Measurements from ENCODE around the gene ZGLP1.

The ZGLP1 gene

GRCh38 chr19:10309423-10309822 lies at the start of gene ZGLP1:
Gene ZGLP1 (minus strand): TSS chr19:10309815.
- no peak for DNase-seq (ENCODE audit: low spot score)
- TF ChIP-seq CTCF (IDR thresholded peaks at IDR 0.05; ENCODE audit: extremely low read depth, insufficient read depth, missing control alignments): no peak
- in situ Hi-C loops (cut with MboI; ENCODE audit: low pct_unique_long_range_greater_than_20kb, low sequenced_read_pairs, unreplicated experiment): no loop called here

GRCh38 chr19:10356431-10356830 lies 46.8 kb upstream of the ZGLP1 start:
- TF ChIP-seq CTCF (IDR thresholded peaks at IDR 0.05; ENCODE audit: extremely low read depth, insufficient read depth, missing control alignments): no peak
- in situ Hi-C loops (cut with MboI; ENCODE audit: low pct_unique_long_range_greater_than_20kb, low sequenced_read_pairs, unreplicated experiment): no loop called here

GRCh38 chr19:10353793-10354391 lies 44.3 kb upstream of the ZGLP1 start:
- in situ Hi-C loops (cut with MboI; ENCODE audit: low pct_unique_long_range_greater_than_20kb, low sequenced_read_pairs, unreplicated experiment): no loop called here
- DNase-seq (ENCODE audit: low spot score): peak; percentile 17
- no peak for TF ChIP-seq CTCF (IDR thresholded peaks at IDR 0.05; ENCODE audit: extremely low read depth, insufficient read depth, missing control alignments)

More at GRCh38 chr19:10356431-10356830, 46.8 kb upstream of the ZGLP1 start:
- no peak for DNase-seq (ENCODE audit: low spot score)

- DNase-seq (ENCODE audit: low spot score): no peak
- no peak for TF ChIP-seq CTCF (IDR thresholded peaks at IDR 0.05; ENCODE audit: extremely low read depth, insufficient read depth, missing control alignments)
- in situ Hi-C loops (cut with MboI; ENCODE audit: low pct_unique_long_range_greater_than_20kb, low sequenced_read_pairs, unreplicated experiment): no loop called here
Observed at GRCh38 chr19:10352764-10353671, 43.4 kb upstream of the ZGLP1 start.

- in situ Hi-C loops (cut with MboI; ENCODE audit: low pct_unique_long_range_greater_than_20kb, low sequenced_read_pairs, unreplicated experiment): no loop called here
- no peak for TF ChIP-seq CTCF (IDR thresholded peaks at IDR 0.05; ENCODE audit: extremely low read depth, insufficient read depth, missing control alignments)
- no peak for DNase-seq (ENCODE audit: low spot score)
Observed at GRCh38 chr19:10346509-10346908, 36.9 kb upstream of the ZGLP1 start.

- no peak for DNase-seq (ENCODE audit: low spot score)
- in situ Hi-C loops (cut with MboI; ENCODE audit: low pct_unique_long_range_greater_than_20kb, low sequenced_read_pairs, unreplicated experiment): no loop called here
- TF ChIP-seq CTCF (IDR thresholded peaks at IDR 0.05; ENCODE audit: extremely low read depth, insufficient read depth, missing control alignments): no peak
Observed at GRCh38 chr19:10344780-10345179, 35.2 kb upstream of the ZGLP1 start.

Measured in GM13977 (cell line).